HG02884 (cell line): ENCODE measurements around the gene PTPRG.
"Not testable (repeated sequence)": the region's sequence is repeated elsewhere in the genome, so short reads cannot be mapped to it uniquely, and the experiment has no call there.

Source experiments
- ATAC-seq: cut with Tn5 transposase; IDR thresholded peaks from one replicate; pipeline ENCODE4 v1.9.1; 2021; ENCODE audit warnings: mild to moderate bottlenecking, moderate library complexity; ENCODE audit not compliant: unreplicated experiment

PTPRG gene

DNA sequence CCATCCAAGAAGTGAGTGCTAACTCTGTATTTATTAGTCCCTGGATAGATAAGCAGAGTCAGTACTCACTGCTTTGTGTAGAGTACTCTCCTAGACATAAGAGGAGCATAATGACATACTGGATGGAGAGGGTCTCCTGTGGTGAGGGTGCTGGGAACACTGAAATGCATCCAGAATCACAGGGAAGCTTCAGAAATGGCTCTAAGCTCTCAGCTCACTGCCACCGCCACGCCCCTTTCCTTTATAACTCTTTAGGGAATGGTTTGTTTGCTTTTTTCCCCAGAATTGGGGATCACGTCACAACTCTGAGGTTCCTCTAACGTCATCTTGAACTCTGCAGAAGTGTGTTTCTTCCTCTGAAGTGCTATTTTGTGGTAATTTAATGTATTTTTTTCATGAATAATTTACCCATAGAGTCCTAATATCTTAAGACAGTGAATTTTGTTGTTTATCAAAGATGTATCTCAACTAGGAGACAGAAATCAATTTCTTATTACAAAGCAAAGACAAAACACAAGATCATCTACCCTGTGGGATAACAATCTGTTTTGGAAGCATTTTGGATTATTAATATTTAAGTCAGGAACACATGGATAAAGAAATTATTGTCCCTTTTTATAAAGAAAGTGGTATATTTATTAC, 154.6 kb downstream of the PTPRG start:
- ATAC-seq: no peak

DNA sequence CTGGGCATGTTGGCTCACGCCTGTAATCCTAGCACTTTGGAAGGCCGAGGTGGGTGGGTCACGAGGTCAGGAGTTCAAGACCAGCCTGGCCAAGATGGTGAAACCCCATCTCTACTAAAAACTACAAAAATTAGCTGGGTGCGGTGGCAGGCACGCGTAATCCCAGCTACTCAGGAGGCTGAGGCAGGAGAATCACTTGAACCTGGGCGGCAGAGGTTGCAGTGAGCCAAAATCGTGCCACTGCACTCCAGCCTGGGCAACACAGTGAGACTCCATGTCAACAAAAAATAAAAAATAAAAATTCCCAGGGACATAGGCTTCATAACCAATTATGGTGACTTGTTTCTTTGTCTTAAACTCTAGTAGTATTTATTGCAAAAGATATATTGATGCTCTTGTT, 155.3 kb downstream of the PTPRG start:
- not testable (repeated sequence) for ATAC-seq

DNA sequence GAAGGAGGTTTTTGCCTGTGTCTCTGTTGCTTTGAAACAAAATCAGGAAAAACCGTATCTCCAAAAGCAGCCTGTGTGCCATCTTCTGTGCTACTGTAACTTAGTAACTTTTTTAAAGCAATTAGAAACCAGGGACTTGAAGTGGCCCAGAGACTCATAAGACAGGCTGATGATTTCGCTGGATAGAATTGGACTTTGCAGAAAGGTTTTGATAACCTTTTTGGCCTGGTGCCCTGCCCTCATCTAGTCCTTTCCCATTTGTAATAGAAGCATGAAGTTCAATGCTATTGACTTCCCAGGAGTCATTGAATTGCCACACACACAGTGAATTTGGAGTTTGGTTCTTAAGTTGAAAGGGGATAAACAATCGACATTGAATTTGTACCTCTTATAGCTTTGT, 157.2 kb downstream of the PTPRG start:
- ATAC-seq: no peak

GRCh38 chr3:61719278-61719977, 158.1 kb downstream of the PTPRG start:
- no peak for ATAC-seq

GRCh38 chr3:61723038-61723437, 161.7 kb downstream of the PTPRG start:
- ATAC-seq: no peak

DNA sequence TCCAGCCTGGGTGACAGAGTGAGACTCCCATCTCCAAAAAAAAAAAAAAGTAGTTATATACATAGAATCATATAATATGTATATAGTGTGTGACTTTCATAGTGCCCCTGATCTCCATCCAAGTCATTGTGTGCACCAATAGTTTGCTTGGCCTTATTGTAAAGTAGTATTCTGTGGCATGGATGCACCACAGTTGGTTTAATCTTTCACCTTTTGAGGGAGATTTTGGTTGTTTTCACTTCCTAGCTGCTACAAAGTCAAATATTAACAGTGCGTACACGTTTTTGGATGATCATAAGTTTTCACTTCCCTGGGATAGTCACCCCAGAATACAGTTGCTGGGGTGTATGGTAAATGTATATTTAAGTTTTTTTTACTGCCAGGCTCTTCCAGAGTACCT, 162.8 kb downstream of the PTPRG start:
- no peak for ATAC-seq

DNA sequence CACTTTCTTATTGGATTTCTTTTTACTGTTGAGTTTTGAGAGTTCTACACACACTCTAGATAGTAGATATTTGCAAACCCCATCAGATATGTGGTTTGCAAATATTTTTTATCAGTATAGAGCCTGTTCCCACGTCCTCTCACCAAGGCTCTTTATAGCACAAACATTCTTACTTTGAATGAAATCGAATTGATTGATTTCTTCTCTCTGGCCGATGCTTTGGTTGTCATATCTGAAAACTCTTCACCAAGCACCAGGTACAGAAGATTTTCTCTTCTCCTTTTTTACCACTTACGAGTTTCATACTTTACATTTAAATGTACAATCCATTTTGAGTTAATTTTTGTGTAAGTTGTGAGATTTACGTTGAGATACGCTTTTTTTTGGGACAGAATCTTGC, 163.4 kb downstream of the PTPRG start:
- ATAC-seq: no peak

- no peak for ATAC-seq
These were observed 164.5 kb downstream of the PTPRG start for GRCh38 chr3:61725851-61726333.

DNA sequence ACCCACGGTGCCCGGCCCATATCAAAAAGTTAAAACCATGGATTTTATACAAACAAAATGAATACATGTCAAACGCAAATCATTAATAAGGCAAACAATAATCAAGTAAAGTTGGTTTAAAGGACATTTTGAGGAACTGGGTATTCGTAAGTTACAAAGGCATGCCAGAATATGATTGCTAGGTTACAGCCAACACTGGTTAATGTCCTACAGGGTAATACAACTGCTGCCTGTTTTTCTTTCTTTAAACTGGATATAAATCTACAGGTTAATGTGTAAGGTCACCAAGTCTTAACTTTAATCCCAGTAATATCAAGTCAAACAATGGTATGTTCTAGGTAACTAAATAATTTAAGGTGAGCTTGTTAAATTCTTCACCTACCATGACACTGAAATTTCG, 166.1 kb downstream of the PTPRG start:
- ATAC-seq: no peak

GRCh38 chr3:61729038-61729634, 167.8 kb downstream of the PTPRG start:
- ATAC-seq: no peak

GRCh38 chr3:61730056-61730455, 168.7 kb downstream of the PTPRG start:
- ATAC-seq: no peak

- ATAC-seq: no peak
These were observed 169.3 kb downstream of the PTPRG start for GRCh38 chr3:61730577-61731231.

DNA sequence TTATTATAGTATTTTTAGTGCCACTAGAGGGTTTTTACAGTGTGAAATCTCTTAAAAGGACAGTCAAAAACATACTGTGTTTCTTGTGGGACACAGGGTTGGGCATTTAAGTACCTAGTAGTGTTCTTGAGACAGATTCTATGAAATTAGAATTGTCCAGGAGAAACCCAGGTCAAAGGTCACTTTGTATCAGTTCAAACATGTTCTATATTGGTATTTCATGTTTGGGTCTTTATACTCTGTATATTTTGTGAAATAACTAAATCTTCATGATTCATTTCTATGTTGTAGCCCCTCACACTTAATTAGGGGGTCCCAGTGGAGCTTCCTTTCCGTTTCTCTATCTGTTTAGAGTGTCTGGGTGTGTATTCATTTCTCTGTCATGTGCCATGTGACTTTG, 171.6 kb downstream of the PTPRG start:
- ATAC-seq: no peak

GRCh38 chr3:61733876-61734275, 172.5 kb downstream of the PTPRG start:
- ATAC-seq: no peak

DNA sequence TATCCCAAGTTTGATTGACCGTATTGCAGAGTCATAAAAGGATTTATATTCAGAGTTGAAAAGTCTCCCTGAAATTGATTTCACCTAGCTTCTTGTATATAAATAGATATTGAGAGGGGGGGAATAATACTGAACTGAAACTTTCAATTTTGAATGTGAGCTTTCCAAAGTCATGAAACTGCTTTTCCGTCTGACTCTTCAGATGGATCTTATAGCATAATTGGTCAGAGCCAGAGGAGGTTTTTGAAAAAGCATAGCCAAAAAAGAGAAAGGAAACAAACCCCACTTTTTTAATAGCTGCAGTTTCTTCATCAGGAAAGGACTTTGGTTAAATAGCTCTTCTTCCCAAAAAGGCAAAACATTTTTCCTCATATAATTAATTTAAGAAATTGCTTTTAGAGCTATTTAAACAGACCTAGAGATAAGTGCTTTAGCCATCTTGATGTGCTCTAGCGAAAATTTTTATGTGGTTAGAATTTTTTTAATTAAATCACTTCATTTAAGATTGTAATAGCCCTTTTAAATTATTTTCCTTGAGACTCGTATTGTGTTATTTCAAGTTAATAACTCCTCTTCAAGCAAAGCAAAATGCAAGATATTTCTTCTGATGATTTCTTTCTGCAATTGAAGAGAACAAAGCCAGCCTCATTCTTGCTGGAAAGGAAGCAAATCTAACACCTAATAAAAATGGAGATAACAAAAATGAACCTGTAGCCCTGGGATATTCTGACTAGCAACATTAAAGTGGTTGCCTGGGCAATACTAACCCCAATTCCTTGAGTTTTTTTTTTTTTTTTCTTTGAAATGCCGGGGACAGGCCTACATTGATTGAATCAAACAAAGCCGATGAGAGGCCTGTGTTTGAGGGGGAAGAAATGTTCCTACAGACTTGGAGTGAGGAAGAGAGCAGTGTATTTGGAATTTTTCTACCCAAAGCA, 173.6 kb downstream of the PTPRG start:
- ATAC-seq: no peak

- no peak for ATAC-seq
These were observed 175.1 kb downstream of the PTPRG start for GRCh38 chr3:61736506-61736905.

DNA sequence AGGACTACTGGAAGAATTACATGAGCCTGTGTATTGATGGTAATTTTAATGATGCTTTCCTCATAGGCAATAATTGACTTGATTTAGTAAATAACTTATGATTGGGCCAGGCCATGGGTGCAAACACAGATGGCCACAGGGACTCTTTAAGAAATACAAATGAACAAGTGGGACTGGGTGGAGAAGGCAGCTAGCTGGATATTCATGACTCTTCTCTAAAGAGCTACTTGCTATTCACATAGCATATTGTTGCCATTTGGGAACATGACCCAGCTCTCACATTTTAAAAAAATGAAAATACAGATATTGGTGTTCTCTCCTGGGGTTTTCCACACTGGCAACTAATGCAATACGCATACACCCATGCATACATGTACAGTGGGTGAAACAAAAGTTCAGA, 178.3 kb downstream of the PTPRG start:
- ATAC-seq: no peak

GRCh38 chr3:61740494-61740893, 179.1 kb downstream of the PTPRG start:
- no peak for ATAC-seq

DNA sequence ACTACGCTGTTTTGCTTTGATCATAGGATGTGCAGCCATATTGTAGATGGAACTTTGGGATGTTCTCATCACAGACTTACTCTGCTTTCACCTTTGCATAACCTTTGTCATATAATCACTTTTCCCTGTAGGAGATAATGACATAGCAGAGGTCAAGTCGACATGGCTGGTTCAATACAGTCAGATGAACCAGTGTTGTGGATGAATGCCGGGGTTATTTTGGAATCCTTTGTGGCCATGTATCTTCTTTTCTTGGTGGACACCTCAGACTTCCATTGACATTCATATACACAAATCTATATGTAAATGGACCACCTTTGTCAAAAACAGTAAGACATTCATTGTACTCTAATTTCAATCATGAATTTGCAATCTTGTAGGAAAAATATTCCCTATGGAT, 180.2 kb downstream of the PTPRG start:
- no peak for ATAC-seq

DNA sequence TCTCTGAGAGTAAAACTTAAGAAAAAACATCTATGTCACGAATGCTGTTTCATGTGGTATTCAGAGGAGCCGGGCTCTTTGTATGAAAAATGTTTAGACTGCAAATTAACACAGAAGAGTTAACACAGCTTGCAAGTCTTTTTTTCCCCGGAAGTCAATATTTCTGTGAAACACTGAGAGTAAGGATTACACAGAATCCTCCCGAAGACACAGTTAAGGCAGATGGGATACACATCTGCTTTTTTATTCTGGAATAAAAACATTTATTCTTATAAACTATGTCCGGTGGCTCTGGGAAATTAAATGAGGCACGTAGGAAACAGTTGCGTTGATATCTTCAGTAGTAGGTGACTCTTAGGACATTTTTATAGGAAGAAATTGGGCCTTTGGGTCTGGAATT, 180.6 kb downstream of the PTPRG start:
- no peak for ATAC-seq

GRCh38 chr3:61743067-61743466, 181.7 kb downstream of the PTPRG start:
- no peak for ATAC-seq
